ENCODE data around the gene ANO6. TPM values are rescaled to one million over a fixed set of nuclear protein-coding genes. Genes with fewer than 3 reads are reported as not detected.

Gene ANO6
- total RNA-seq, 2 donors from 2014 or later: 114 to 139 TPM

DNA sequence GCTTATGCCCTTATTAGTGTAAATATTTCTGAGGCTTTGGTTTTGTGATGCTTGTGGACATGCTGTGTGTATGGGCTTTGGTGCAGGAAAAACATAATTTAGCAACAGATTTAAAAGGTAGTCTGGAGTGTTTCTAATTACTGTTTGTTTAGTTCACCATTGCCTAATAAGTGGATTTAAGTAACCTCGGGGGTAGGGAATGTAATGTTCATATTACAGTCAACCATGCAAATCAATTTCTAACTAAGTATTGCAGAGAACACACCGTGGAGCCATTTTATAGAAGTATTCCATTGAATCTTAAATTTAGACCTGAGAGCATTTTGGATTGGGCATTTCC, 53.5 kb downstream of the ANO6 start:
- TF ChIP-seq, protein P1, sequence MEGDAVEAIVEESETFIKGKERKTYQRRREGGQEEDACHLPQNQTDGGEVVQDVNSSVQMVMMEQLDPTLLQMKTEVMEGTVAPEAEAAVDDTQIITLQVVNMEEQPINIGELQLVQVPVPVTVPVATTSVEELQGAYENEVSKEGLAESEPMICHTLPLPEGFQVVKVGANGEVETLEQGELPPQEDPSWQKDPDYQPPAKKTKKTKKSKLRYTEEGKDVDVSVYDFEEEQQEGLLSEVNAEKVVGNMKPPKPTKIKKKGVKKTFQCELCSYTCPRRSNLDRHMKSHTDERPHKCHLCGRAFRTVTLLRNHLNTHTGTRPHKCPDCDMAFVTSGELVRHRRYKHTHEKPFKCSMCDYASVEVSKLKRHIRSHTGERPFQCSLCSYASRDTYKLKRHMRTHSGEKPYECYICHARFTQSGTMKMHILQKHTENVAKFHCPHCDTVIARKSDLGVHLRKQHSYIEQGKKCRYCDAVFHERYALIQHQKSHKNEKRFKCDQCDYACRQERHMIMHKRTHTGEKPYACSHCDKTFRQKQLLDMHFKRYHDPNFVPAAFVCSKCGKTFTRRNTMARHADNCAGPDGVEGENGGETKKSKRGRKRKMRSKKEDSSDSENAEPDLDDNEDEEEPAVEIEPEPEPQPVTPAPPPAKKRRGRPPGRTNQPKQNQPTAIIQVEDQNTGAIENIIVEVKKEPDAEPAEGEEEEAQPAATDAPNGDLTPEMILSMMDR (IDR thresholded peaks at IDR 0.05): no peak
- Histone ChIP-seq H3K9me3 (no peaks in the 10 kb centered on the region), H3K36me3 (no peaks in the 10 kb centered on the region), H3K4me1 (ENCODE audit: control insufficient read depth in 1 of 2, low read depth in 2 of 2) (peaks cover 42 to 96% of the 10 kb centered on the region in 2 donors), H3K27me3 (replicated peaks; ENCODE audit: insufficient read depth) (no peaks in the 10 kb centered on the region), H3K27ac (peak overlapping the region; percentile 88), H3K4me3 (peak overlapping the region; percentile 44)
- ATAC-seq (ENCODE audit: insufficient number of reproducible peaks, low FRiP score, low read depth): no peak
- DNase-seq (ENCODE audit: low spot score): no peak

DNA sequence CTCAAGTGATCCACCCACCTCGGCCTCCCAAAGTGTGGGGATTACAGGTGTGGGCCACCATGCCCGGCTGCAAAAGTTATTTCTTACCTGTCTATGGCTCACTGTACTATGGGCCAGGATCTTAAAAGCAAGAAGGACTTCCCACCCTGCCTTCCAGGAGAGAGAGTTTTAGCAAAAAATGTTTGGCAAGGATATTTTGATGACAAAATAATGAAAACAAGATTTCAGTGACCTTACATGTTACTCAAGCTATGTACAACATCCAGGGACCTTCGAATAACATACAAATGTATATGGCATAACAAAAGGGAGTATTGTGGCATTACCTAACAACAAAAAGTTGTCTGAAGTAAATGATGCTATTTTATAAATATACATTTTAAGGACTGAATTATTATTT, 55.1 kb downstream of the ANO6 start:
- Histone ChIP-seq H3K36me3 (no peaks in the 10 kb centered on the region), H3K27ac (peak overlapping the region; percentile 88), H3K27me3 (replicated peaks; ENCODE audit: insufficient read depth) (no peaks in the 10 kb centered on the region), H3K4me3 (no peak overlapping the region), H3K4me1 (ENCODE audit: control insufficient read depth in 1 of 2, low read depth in 2 of 2) (peaks cover 42 to 95% of the 10 kb centered on the region in 2 donors), H3K9me3 (no peaks in the 10 kb centered on the region)
- TF ChIP-seq, protein P1 (IDR thresholded peaks at IDR 0.05): no peak
- no peak for DNase-seq (ENCODE audit: low spot score)
- ATAC-seq (ENCODE audit: insufficient number of reproducible peaks, low FRiP score, low read depth): no peak

DNA sequence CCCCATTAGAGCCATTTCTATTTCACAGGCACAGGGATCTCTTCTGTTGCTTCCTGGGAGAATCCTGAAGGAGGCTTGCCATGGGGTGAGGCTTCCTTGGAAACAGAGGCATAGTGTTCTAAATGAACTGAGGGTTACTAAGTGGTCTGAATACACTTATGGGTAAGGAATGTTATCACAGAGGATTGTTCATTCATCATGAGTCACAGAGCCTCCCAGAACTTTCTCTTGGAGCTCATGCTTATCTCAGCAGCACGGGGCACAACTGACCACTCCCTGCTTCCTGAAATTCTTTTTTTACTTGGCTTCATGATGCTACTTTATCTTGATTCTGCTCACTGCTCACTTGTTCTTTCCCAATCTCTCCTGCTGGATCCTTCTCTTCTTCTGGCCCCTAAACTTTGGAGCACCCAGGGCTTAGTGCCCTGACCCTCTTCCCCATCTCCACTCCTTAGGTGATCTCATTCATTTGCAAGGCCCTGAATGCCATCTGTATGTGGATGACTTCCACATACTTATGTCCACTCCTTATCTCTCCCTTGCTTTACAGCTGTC, 57.9 kb downstream of the ANO6 start:
- no peaks in the 10 kb centered on the region for H3K27me3 ChIP-seq (replicated peaks; ENCODE audit: insufficient read depth)
- peaks cover 41 to 95% of the 10 kb centered on the region in 2 donors for H3K4me1 ChIP-seq (ENCODE audit: control insufficient read depth in 1 of 2, low read depth in 2 of 2)
- peak; percentile 98 for ATAC-seq (ENCODE audit: insufficient number of reproducible peaks, low FRiP score, low read depth)
- no peak overlapping the region for H3K4me3 ChIP-seq
- peak overlapping the region; percentile 67 to 88 for H3K27ac ChIP-seq
- TF ChIP-seq, protein P1 (IDR thresholded peaks at IDR 0.05): no peak
- peak; percentile 45 for DNase-seq (ENCODE audit: low spot score)
- H3K36me3 ChIP-seq: no peaks in the 10 kb centered on the region
- H3K9me3 ChIP-seq: no peaks in the 10 kb centered on the region

DNA sequence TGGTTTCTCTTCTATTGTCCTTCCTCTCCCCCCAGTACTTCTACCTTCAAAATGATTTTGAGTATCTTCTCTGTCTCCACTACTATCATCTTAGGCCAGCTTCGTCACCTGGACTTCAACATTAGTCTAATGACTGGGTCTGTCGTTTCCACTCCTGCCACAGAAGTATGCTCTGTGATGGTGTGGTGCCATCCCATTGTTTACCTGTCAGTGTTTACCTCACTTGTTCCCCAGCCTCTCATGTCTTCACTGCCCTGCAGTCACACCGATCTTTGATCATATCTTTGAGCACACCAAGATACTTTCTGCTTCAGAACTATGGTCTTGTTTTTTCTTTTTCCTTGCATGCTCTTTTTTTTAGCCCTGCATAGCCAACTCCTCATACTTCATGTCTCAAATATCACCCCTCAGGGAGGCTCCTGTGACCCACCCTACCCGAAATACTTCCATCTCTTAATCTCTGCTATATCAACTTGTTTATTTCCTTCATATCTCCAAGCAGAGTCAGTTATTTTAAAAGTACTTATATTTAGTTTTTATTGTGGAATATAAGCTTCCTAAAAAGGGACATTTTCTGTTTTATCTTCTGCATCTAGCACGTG, 60.4 kb downstream of the ANO6 start:
- Histone ChIP-seq H3K27me3 (replicated peaks; ENCODE audit: insufficient read depth) (no peaks in the 10 kb centered on the region), H3K4me3 (no peak overlapping the region), H3K4me1 (ENCODE audit: control insufficient read depth in 1 of 2, low read depth in 2 of 2) (peaks cover 42 to 91% of the 10 kb centered on the region in 2 donors), H3K27ac (peak overlapping the region; percentile 48 to 88), H3K9me3 (no peaks in the 10 kb centered on the region), H3K36me3 (no peaks in the 10 kb centered on the region)
- no peak for DNase-seq (ENCODE audit: low spot score)
- no peak for ATAC-seq (ENCODE audit: insufficient number of reproducible peaks, low FRiP score, low read depth)
- TF ChIP-seq, protein P1 (IDR thresholded peaks at IDR 0.05): no peak

DNA sequence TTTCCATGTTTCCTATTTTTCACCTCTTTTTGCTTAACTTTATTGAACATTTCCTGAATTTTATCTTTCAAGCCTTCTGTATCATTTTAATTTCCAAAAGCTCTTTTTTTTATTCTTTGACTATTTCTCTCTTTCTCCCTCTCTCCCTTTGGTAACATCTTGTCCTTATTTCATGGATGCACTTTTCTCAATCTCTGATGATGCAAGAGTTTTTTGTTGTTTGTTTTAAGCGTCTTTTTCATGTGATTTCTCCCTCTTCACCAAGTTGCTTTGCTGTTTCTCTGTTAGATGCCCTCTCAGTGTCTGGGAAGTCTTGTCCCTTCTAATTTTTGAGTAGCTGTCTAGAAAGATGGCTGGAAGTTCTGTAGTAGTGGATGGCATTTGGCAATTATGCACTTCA, 62.6 kb downstream of the ANO6 start:
- DNase-seq (ENCODE audit: low spot score) (no peak), ATAC-seq (ENCODE audit: insufficient number of reproducible peaks, low FRiP score, low read depth) (no peak)
- Histone ChIP-seq H3K4me1 (ENCODE audit: control insufficient read depth in 1 of 2, low read depth in 2 of 2) (peaks cover 28 to 90% of the 10 kb centered on the region in 2 donors), H3K36me3 (no peaks in the 10 kb centered on the region), H3K27me3 (replicated peaks; ENCODE audit: insufficient read depth) (no peaks in the 10 kb centered on the region), H3K27ac (peak overlapping the region; percentile 63 to 83), H3K9me3 (no peaks in the 10 kb centered on the region), H3K4me3 (no peak overlapping the region)
- TF ChIP-seq, protein P1 (IDR thresholded peaks at IDR 0.05): no peak
